Endothelial cell (in vitro differentiated cells): ENCODE measurements around the gene SCAMP1. TPM values are rescaled to one million over a fixed set of nuclear protein-coding genes. Genes with fewer than 3 reads are reported as not detected.

ENCODE experiments used
- DNase-seq: peaks from one replicate; pipeline ENCODE4 v3.0.0; 2021; ENCODE audit warnings: low spot score
- H3K27ac Mint-ChIP-seq: one replicate; pipeline ENCODE4 v1.8.0; 2021; ENCODE audit warnings: mixed read lengths, inconsistent platforms; ENCODE audit not compliant: unreplicated experiment
- H3K27me3 Mint-ChIP-seq: one replicate; pipeline ENCODE4 v1.8.0; 2021; ENCODE audit warnings: mild to moderate bottlenecking, moderate library complexity, mixed read lengths, inconsistent platforms; ENCODE audit not compliant: unreplicated experiment
- H3K36me3 Mint-ChIP-seq: one replicate; pipeline ENCODE4 v1.8.0; 2021; ENCODE audit warnings: mild to moderate bottlenecking, low read depth, mixed read lengths, inconsistent platforms; ENCODE audit not compliant: unreplicated experiment
- H3K4me1 Mint-ChIP-seq: one replicate; pipeline ENCODE4 v1.8.0; 2021; ENCODE audit warnings: mild to moderate bottlenecking, mixed read lengths, inconsistent platforms; ENCODE audit not compliant: unreplicated experiment
- H3K4me3 Mint-ChIP-seq: one replicate; pipeline ENCODE4 v1.8.0; 2021; ENCODE audit warnings: mild to moderate bottlenecking, mixed read lengths, inconsistent platforms; ENCODE audit not compliant: unreplicated experiment
- H3K9me3 Mint-ChIP-seq: one replicate; pipeline ENCODE4 v1.8.0; 2021; ENCODE audit warnings: mixed read lengths, inconsistent platforms; ENCODE audit not compliant: unreplicated experiment
- total RNA-seq: library from RNA; stranded (reverse); fragmentation: NEBNext Ultra II Directional; extraction: Animal tissue kit (Norgen Biotek cat#: 25700); gene quantifications from one replicate; pipeline ENCODE4 v1.2.1, GENCODE V29; 2021; ENCODE audit not compliant: unreplicated experiment
- TF ChIP-seq, protein P1 (sequence below): fragments of 200-600 bp; sonication (generic); IDR thresholded peaks from one replicate; pipeline ENCODE4 v1.5.0; 2021; ENCODE audit warnings: antibody characterized with exemption; ENCODE audit not compliant: unreplicated experiment

SCAMP1 gene
- total RNA-seq, 1 donor from 2014 or later, result 30.6 TPM

DNA sequence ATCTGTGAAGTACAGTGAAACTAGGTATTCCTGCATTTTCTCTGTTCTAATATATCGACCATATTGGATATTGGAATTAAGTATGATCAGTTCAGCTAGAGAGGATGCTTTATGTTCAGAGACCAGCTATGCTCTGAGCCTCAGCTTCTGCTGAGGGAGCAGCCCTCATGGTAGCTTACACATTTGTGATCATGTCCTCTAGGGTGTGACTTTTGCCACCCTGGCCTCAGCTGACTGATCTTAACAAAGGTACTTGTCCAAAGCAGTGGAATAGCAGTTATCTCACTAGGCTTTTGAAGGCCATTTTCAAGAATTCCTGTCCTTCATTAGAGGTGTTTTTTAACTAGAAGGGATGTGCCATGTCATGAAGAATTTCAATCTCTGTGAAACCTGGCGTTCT is 9.3 kb downstream of the SCAMP1 start:
- Mint-ChIP-seq H3K4me3 (no peak overlapping the region), H3K27ac (no peak overlapping the region), H3K4me1 (no peaks in the 10 kb centered on the region), H3K9me3 (no peaks in the 10 kb centered on the region), H3K27me3 (no peaks in the 10 kb centered on the region), H3K36me3 (no peaks in the 10 kb centered on the region)
- DNase-seq, result no peak
- TF ChIP-seq, protein P1, sequence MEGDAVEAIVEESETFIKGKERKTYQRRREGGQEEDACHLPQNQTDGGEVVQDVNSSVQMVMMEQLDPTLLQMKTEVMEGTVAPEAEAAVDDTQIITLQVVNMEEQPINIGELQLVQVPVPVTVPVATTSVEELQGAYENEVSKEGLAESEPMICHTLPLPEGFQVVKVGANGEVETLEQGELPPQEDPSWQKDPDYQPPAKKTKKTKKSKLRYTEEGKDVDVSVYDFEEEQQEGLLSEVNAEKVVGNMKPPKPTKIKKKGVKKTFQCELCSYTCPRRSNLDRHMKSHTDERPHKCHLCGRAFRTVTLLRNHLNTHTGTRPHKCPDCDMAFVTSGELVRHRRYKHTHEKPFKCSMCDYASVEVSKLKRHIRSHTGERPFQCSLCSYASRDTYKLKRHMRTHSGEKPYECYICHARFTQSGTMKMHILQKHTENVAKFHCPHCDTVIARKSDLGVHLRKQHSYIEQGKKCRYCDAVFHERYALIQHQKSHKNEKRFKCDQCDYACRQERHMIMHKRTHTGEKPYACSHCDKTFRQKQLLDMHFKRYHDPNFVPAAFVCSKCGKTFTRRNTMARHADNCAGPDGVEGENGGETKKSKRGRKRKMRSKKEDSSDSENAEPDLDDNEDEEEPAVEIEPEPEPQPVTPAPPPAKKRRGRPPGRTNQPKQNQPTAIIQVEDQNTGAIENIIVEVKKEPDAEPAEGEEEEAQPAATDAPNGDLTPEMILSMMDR, result no peak

DNA sequence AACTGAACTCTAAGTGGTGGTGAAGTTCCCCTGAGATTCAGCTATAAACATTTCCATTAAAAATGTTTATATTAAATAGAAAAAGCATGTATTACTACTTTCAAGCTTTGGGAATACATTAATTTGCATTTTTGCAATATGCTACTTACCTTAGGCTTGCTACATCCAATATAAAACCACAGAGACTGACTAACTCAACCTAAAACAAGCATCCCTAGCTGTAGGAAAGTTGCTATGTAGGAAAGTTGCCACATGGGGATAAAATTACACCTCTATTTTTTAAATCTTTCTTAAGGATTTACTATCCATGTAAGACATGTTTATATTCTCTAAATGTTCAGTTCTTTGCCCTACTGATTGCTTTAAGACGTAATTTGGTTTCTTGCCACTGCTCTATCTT is 12.8 kb downstream of the SCAMP1 start:
- peaks cover 17% of the 10 kb centered on the region for H3K4me1 Mint-ChIP-seq
- TF ChIP-seq, protein P1, result no peak
- H3K36me3 Mint-ChIP-seq, result no peaks in the 10 kb centered on the region
- no peaks in the 10 kb centered on the region for H3K9me3 Mint-ChIP-seq
- DNase-seq, result no peak
- no peak overlapping the region for H3K4me3 Mint-ChIP-seq
- H3K27me3 Mint-ChIP-seq, result no peaks in the 10 kb centered on the region
- H3K27ac Mint-ChIP-seq, result no peak overlapping the region

DNA sequence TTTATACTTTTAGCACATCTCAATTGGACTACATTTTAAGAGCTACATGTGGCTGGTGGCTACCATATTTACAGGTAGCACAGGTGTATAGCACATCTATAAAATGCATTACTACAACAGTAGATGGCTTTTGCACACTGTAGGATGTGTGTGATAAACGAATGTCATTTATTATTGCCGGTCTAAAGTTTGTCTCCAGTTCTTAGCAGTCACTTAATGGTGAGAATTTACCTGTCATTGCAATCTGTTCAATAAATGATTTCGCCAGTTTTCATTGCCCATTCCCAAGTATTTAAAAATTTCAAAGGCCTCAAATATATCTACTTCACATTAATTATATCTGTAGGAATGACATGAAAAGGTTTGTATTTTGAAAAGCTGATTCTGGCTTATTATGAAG is 15.9 kb downstream of the SCAMP1 start:
- TF ChIP-seq, protein P1, result no peak
- Mint-ChIP-seq H3K4me3 (no peak overlapping the region), H3K9me3 (no peaks in the 10 kb centered on the region), H3K36me3 (no peaks in the 10 kb centered on the region), H3K4me1 (peaks cover 21% of the 10 kb centered on the region), H3K27ac (peak overlapping the region; percentile 55), H3K27me3 (no peaks in the 10 kb centered on the region)
- no peak for DNase-seq

DNA sequence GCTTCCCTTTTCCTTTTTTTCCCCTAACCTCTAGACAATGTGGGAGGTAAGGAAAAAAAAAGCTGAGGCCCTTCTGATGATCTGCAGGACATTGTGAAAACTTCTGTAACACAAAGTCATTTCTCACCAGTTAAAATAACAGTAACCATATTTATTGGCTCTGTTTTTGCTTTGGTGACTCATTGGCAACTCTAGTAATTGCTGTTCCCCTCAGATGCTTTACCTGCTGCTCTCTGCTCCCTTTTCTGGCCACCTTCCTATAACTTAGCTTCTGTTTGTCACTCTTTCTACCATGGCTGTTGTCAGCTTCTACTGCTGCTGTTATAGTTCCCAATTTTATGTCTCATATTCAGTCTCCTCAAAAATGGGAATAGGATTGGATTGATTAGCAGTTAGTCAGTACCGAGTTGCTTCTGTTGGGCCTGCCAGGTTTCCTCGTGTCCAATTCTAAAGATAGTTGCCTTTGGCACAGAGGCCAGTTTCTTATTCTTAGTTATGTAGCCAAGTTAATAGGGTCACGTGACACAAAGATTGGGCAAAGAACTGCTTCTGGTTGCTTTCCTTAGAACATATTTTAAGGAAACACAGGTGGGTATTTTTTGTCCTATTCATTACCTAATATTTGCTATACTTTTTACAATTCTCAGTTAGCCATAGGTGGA is 16.8 kb downstream of the SCAMP1 start:
- TF ChIP-seq, protein P1, result no peak
- Mint-ChIP-seq H3K9me3 (no peaks in the 10 kb centered on the region), H3K27me3 (no peaks in the 10 kb centered on the region), H3K27ac (peak overlapping the region; percentile 7), H3K4me1 (peaks cover 24% of the 10 kb centered on the region), H3K36me3 (no peaks in the 10 kb centered on the region), H3K4me3 (no peak overlapping the region)
- no peak for DNase-seq

DNA sequence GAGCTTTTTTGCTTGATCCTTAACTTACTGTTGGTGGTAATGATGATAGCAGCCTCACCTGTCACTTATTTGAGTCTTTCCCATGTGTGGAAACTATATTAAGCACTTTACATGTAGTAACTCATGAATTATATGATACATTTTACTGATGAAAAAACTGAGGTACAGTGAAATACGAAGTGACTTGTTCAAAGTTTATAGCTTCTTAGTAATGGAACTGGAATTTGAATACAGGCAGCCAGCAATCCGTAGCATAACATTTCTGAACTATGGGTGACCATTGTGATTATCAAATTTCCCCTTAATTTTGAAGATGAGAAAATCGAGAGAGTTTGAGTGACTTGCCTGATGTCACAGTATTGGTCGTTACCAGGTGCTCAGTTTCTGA is 17.3 kb downstream of the SCAMP1 start:
- H3K4me3 Mint-ChIP-seq, result no peak overlapping the region
- H3K9me3 Mint-ChIP-seq, result no peaks in the 10 kb centered on the region
- no peaks in the 10 kb centered on the region for H3K27me3 Mint-ChIP-seq
- DNase-seq, result no peak
- peaks cover 24% of the 10 kb centered on the region for H3K4me1 Mint-ChIP-seq
- H3K36me3 Mint-ChIP-seq, result no peaks in the 10 kb centered on the region
- H3K27ac Mint-ChIP-seq, result no peak overlapping the region
- TF ChIP-seq, protein P1, result no peak
